HCT116 (cell line): ENCODE results near the gene CIAO2A. TPM values are rescaled to one million over a fixed set of nuclear protein-coding genes. Genes with fewer than 3 reads are reported as not detected.

ENCODE experiments used
- ATAC-seq: fragments of 200-7000 bp; cut with Tn5 transposase; 2 replicates; pipeline ENCODE4 v1.9.1; 2020; ENCODE audit warnings: mild to moderate bottlenecking, moderate library complexity
- BruUV-seq: library from RNA; stranded (reverse); fragments of 400-500 nt; replicated peaks from 2 replicates; lab custom pipeline; 2021; lab: Mats Ljungman, UMichigan
- CTCF ChIA-PET: fragments of 300-600 bp; sonication (Branson Sonifier 250); formaldehyde crosslinking; loops from one replicate; lab custom pipeline; 2021; ENCODE audit warnings: antibody characterized with exemption; lab: Charles Lee
- POLR2A ChIA-PET: fragments of 300-600, 350-600 bp; sonication (Branson Sonifier 250); formaldehyde crosslinking; loops from one replicate; lab custom pipeline; 2021; ENCODE audit warnings: antibody characterized with exemption; lab: Charles Lee
- RAD21 ChIA-PET, 2 experiments: fragments of 300-600 bp; sonication (Branson Sonifier 250); formaldehyde crosslinking; loops; one replicate each; lab custom pipeline; 2023; ENCODE audit warnings: low total read pairs in 2 of 2; ENCODE audit not compliant: uncharacterized antibody in 2 of 2, unreplicated experiment in 2 of 2, low non-redundant PET in 1 of 2; lab: Charles Lee
- DNase-seq: peaks from one replicate; pipeline ENCODE4 v3.0.0-alpha.2; 2010; ENCODE audit warnings: low read depth, low spot score
- H2AFZ ChIP-seq: fragments of 200-600 bp; shearing (Covaris generic), sonication (generic); 2 replicates; pipeline ENCODE4 v1.6.1; 2017; ENCODE audit warnings: low read depth, mixed run types, mixed read lengths, antibody characterized with exemption, low read length; ENCODE audit not compliant: poor library complexity, severe bottlenecking
- H3K27ac ChIP-seq: 2 replicates; pipeline ENCODE4 v1.5.1; 2012; ENCODE audit warnings: low read depth, low read length
- H3K27me3 ChIP-seq: fragments of 200-600 bp; sonication (generic); 2 replicates; pipeline ENCODE4 v1.6.1; 2016; ENCODE audit warnings: mixed run types, low read length, mixed read lengths; ENCODE audit not compliant: insufficient read depth
- H3K36me3 ChIP-seq, 2 experiments: fragments of 200-500 bp in 1 of 2; fragments of 200-600 bp in 1 of 2; sonication (Bioruptor generic) in 1 of 2; sonication (generic) in 1 of 2; 2 replicates each; pipeline versions ENCODE4 v1.5.1 to v1.6.1; 2014 to 2016; ENCODE audit warnings: low read length in 2 of 2, inconsistent platforms in 1 of 2, mixed read lengths in 1 of 2, mixed run types in 1 of 2; ENCODE audit not compliant: insufficient read depth in 2 of 2, control insufficient read depth in 1 of 2
- H3K4me1 ChIP-seq, 2 experiments: fragments of 200-600 bp in 1 of 2; sonication (generic) in 1 of 2; 2 replicates each; pipeline versions ENCODE4 v1.5.1 to v1.6.1; 2012 to 2017; ENCODE audit warnings: low read length in 2 of 2, inconsistent platforms in 1 of 2, mild to moderate bottlenecking in 1 of 2, mixed read lengths in 1 of 2, mixed run types in 1 of 2, moderate library complexity in 1 of 2; ENCODE audit not compliant: insufficient read depth in 2 of 2, control insufficient read depth in 1 of 2
- H3K4me2 ChIP-seq: fragments of 200-600 bp; sonication (generic); 2 replicates; pipeline ENCODE4 v1.6.1; 2017; ENCODE audit warnings: mixed run types, low read length, mixed read lengths
- H3K4me3 ChIP-seq, 2 experiments: fragments of 200-600 bp in 1 of 2; sonication (generic) in 1 of 2; replicated peaks in 1 of 2; 2 replicates each; pipeline ENCODE4 v1.5.1; 2011 to 2016; ENCODE audit warnings: low read length in 2 of 2, control low read depth in 1 of 2, low read depth in 1 of 2, mild to moderate bottlenecking in 1 of 2, mixed read lengths in 1 of 2, mixed run types in 1 of 2
- H3K79me2 ChIP-seq: fragments of 200-600 bp; sonication (generic); 2 replicates; pipeline ENCODE4 v1.6.1; 2017; ENCODE audit warnings: mild to moderate bottlenecking, mixed run types, low read length, moderate library complexity, mixed read lengths; ENCODE audit not compliant: insufficient read depth
- H3K9ac ChIP-seq: fragments of 200-600 bp; sonication (generic); 2 replicates; pipeline ENCODE4 v1.6.1; 2016; ENCODE audit warnings: low read length, mixed read lengths
- H3K9me2 ChIP-seq: fragments of 200-600 bp; sonication (generic), shearing (Covaris generic); 2 replicates; pipeline ENCODE4 v1.6.1; 2017; ENCODE audit warnings: mixed run types, mild to moderate bottlenecking, moderate library complexity; ENCODE audit not compliant: insufficient read depth
- H3K9me3 ChIP-seq, 2 experiments: fragments of 200-500 bp in 1 of 2; fragments of 200-600 bp in 1 of 2; sonication (Bioruptor generic) in 1 of 2; sonication (generic) in 1 of 2; 2 replicates each; pipeline ENCODE4 v1.6.1; 2014 to 2017; ENCODE audit warnings: low read length in 2 of 2, mixed read lengths in 2 of 2, inconsistent platforms in 1 of 2, low read depth in 1 of 2, mild to moderate bottlenecking in 1 of 2, mixed run types in 1 of 2, moderate library complexity in 1 of 2; ENCODE audit not compliant: control insufficient read depth in 1 of 2, insufficient read depth in 1 of 2
- H4K20me1 ChIP-seq: fragments of 200-600 bp; sonication (generic), shearing (Covaris generic); 2 replicates; pipeline ENCODE4 v1.6.1; 2017; ENCODE audit warnings: mixed run types, mild to moderate bottlenecking, moderate library complexity; ENCODE audit not compliant: insufficient read depth
- ATF3 ChIP-seq: IDR thresholded peaks from 2 replicates; pipeline ENCODE4 v1.6.1; 2012
- CBX3 ChIP-seq: IDR thresholded peaks from 2 replicates; pipeline ENCODE4 v1.6.1; 2012; ENCODE audit warnings: low read depth
- EGR1 ChIP-seq: IDR thresholded peaks from 2 replicates; pipeline ENCODE4 v1.6.1; 2012; ENCODE audit warnings: low read depth
- EZH2 ChIP-seq: fragments of 200-600 bp; sonication (generic); IDR thresholded peaks from 2 replicates; pipeline ENCODE4 v1.6.1; 2017; ENCODE audit warnings: antibody characterized with exemption, mixed run types
- POLR2A ChIP-seq: IDR thresholded peaks from 2 replicates; pipeline ENCODE4 v1.7.0; 2011; ENCODE audit warnings: borderline replicate concordance; ENCODE audit not compliant: insufficient read depth, insufficient read length; ENCODE audit errors: extremely low read depth
- POLR2AphosphoS5 ChIP-seq: IDR thresholded peaks from 2 replicates; pipeline ENCODE4 v1.6.1; 2011; ENCODE audit warnings: mild to moderate bottlenecking, low read depth, low read length, moderate library complexity
- RAD21 ChIP-seq: IDR thresholded peaks from 2 replicates; pipeline ENCODE4 v1.6.1; 2012; ENCODE audit warnings: low read depth, mild to moderate bottlenecking
- SIN3A ChIP-seq: IDR thresholded peaks from 2 replicates; pipeline ENCODE4 v1.6.1; 2012; ENCODE audit warnings: low read depth
- SP1 ChIP-seq: IDR thresholded peaks from 2 replicates; pipeline ENCODE4 v1.6.1; 2012; ENCODE audit warnings: low read depth
- TCF7L2 ChIP-seq: IDR thresholded peaks from 2 replicates; pipeline ENCODE4 v1.7.0; 2011; ENCODE audit warnings: borderline replicate concordance, inconsistent platforms; ENCODE audit not compliant: insufficient read depth, insufficient read length; ENCODE audit errors: extremely low read depth
- YY1 ChIP-seq: IDR thresholded peaks from 2 replicates; pipeline ENCODE4 v1.6.1; 2011; ENCODE audit warnings: low read length, low read depth, moderate library complexity, mild to moderate bottlenecking; ENCODE audit not compliant: insufficient replicate concordance; ENCODE audit errors: extremely low read depth
- ZBTB33 ChIP-seq: IDR thresholded peaks from 2 replicates; pipeline ENCODE4 v1.6.1; 2011; ENCODE audit warnings: mild to moderate bottlenecking, low read length, moderate library complexity; ENCODE audit not compliant: insufficient replicate concordance; ENCODE audit errors: extremely low read depth
- ZFX ChIP-seq: fragments of 450-650 bp; IDR thresholded peaks from 2 replicates; pipeline ENCODE4 v1.6.1; 2017
- ZNF274 ChIP-seq: fragments of 200-500 bp; sonication (Bioruptor generic); IDR thresholded peaks from 2 replicates; pipeline ENCODE4 v1.6.1; 2014; ENCODE audit warnings: mild to moderate bottlenecking, low read depth, low read length, inconsistent platforms
- intact Hi-C: fragments of 100-400 bp; cut with micrococcal nuclease; formaldehyde crosslinking; loops from 2 replicates; pipeline ENCODE4 v1.10.0; 2022
- total RNA-seq: library from RNA; stranded (reverse); gene quantifications from one replicate; pipeline ENCODE4 v1.2.1, GENCODE V29; 2021; ENCODE audit not compliant: unreplicated experiment
- TF ChIP-seq, protein P1 (sequence below): IDR thresholded peaks from 2 replicates; pipeline ENCODE4 v1.6.1; 2012; ENCODE audit warnings: low read depth
- TF ChIP-seq, protein P2 (sequence below), 3 experiments: fragments of 200-600 bp in 1 of 3; sonication (generic) in 1 of 3; IDR thresholded peaks in 2 of 3; conservative IDR thresholded peaks in 1 of 3; 2 replicates each; pipeline ENCODE4 v1.5.1; 2012 to 2017; ENCODE audit warnings: low read depth in 2 of 3, low read length in 2 of 3, antibody characterized with exemption in 1 of 3, borderline replicate concordance in 1 of 3, control low read depth in 1 of 3, mild to moderate bottlenecking in 1 of 3, mixed read lengths in 1 of 3, mixed run types in 1 of 3, moderate library complexity in 1 of 3; ENCODE audit not compliant: insufficient read depth in 1 of 3

CIAO2A gene
- total RNA-seq, 1 experiment from 2014 or later = 69.3 TPM

GRCh38 chr15:64024172-64025050 is 69.2 kb downstream of the CIAO2A start (continued):
- TF ChIP-seq ZBTB33 = no peak
- no peak for TF ChIP-seq RAD21
- TF ChIP-seq EZH2 = no peak
- no peak for TF ChIP-seq EGR1
- TF ChIP-seq ZNF274 = no peak
- TF ChIP-seq, all 23 proteins: peak for 4

DNA sequence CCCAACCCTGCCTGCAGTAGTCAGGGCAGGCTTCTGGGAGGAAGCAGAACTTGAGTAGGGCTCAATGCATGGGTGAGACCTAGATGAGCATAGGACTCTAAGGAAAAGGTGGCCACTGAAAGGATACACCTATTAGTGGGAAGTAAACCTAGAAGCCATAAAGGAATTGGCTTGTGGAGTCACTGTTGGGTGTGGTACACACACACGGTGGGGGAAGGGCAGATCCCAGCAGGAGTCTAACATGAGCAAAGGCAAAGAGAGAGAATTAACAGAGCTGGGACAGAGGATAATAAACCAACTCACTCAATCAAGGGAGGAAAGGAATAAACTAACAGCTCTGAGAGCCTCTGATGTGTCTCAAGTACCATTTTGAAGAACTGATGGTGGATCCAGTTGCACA is 70.4 kb downstream of the CIAO2A start:
- no peak overlapping the region for H2AFZ ChIP-seq
- peaks cover 14 to 28% of the 10 kb centered on the region in 2 experiments for H3K4me1 ChIP-seq
- H3K9ac ChIP-seq = no peak overlapping the region
- BruUV-seq = no TSS peak
- ChIA-PET RAD21 (no interaction called here), CTCF (no interaction called here), POLR2A (no interaction called here)
- intact Hi-C loops = no loop called here
- ATAC-seq = no peak
- no peaks in the 10 kb centered on the region for H3K9me2 ChIP-seq
- no peak overlapping the region for H3K27ac ChIP-seq
- H3K36me3 ChIP-seq = no peaks in the 10 kb centered on the region
- no peaks in the 10 kb centered on the region for H4K20me1 ChIP-seq
- no peaks in the 10 kb centered on the region for H3K79me2 ChIP-seq
- no peak for DNase-seq
- H3K9me3 ChIP-seq = no peaks in the 10 kb centered on the region
- H3K4me2 ChIP-seq = peak overlapping the region; percentile 38
- no peak overlapping the region for H3K4me3 ChIP-seq
- H3K27me3 ChIP-seq = no peaks in the 10 kb centered on the region
- TF ChIP-seq CBX3 (no peak), ZFX (no peak), YY1 (no peak), SP1 (no peak), POLR2AphosphoS5 (no peak), TCF7L2 (no peak), POLR2A (no peak), SIN3A (no peak), ZNF274 (no peak), EGR1 (no peak), ATF3 (no peak)
- TF ChIP-seq, protein P1, sequence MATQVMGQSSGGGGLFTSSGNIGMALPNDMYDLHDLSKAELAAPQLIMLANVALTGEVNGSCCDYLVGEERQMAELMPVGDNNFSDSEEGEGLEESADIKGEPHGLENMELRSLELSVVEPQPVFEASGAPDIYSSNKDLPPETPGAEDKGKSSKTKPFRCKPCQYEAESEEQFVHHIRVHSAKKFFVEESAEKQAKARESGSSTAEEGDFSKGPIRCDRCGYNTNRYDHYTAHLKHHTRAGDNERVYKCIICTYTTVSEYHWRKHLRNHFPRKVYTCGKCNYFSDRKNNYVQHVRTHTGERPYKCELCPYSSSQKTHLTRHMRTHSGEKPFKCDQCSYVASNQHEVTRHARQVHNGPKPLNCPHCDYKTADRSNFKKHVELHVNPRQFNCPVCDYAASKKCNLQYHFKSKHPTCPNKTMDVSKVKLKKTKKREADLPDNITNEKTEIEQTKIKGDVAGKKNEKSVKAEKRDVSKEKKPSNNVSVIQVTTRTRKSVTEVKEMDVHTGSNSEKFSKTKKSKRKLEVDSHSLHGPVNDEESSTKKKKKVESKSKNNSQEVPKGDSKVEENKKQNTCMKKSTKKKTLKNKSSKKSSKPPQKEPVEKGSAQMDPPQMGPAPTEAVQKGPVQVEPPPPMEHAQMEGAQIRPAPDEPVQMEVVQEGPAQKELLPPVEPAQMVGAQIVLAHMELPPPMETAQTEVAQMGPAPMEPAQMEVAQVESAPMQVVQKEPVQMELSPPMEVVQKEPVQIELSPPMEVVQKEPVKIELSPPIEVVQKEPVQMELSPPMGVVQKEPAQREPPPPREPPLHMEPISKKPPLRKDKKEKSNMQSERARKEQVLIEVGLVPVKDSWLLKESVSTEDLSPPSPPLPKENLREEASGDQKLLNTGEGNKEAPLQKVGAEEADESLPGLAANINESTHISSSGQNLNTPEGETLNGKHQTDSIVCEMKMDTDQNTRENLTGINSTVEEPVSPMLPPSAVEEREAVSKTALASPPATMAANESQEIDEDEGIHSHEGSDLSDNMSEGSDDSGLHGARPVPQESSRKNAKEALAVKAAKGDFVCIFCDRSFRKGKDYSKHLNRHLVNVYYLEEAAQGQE = no peak
- TF ChIP-seq, protein P2, sequence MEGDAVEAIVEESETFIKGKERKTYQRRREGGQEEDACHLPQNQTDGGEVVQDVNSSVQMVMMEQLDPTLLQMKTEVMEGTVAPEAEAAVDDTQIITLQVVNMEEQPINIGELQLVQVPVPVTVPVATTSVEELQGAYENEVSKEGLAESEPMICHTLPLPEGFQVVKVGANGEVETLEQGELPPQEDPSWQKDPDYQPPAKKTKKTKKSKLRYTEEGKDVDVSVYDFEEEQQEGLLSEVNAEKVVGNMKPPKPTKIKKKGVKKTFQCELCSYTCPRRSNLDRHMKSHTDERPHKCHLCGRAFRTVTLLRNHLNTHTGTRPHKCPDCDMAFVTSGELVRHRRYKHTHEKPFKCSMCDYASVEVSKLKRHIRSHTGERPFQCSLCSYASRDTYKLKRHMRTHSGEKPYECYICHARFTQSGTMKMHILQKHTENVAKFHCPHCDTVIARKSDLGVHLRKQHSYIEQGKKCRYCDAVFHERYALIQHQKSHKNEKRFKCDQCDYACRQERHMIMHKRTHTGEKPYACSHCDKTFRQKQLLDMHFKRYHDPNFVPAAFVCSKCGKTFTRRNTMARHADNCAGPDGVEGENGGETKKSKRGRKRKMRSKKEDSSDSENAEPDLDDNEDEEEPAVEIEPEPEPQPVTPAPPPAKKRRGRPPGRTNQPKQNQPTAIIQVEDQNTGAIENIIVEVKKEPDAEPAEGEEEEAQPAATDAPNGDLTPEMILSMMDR (IDR thresholded peaks at IDR 0.05 in 2 of 3, conservative IDR thresholded peaks at IDR 0.05 in 1 of 3; ENCODE audit: borderline replicate concordance in 1 of 3, insufficient read depth in 1 of 3, low read depth in 2 of 3, low read length in 2 of 3) = no peak
